Measurements from ENCODE around the gene TGFB2.

TGFB2 gene

GRCh38 chr1:218364028-218364710 lies 19.0 kb downstream of the TGFB2 start:
- Histone ChIP-seq H4K20me1 (ENCODE audit: insufficient read depth, low read length) (no peaks in the 10 kb centered on the region), H3K4me2 (ENCODE audit: insufficient read depth, low read length) (no peak overlapping the region), H3K36me3 (ENCODE audit: insufficient read depth, low read length) (no peaks in the 10 kb centered on the region), H3K9ac (ENCODE audit: low read depth, low read length) (no peak overlapping the region), H3K4me1 (ENCODE audit: insufficient read depth, low read length) (no peaks in the 10 kb centered on the region), H3K4me3 (ENCODE audit: low read depth in 1 of 2, low read length in 2 of 2) (no peak overlapping the region), H3K27me3 (ENCODE audit: insufficient read depth, low read length, poor library complexity) (no peaks in the 10 kb centered on the region), H3K79me2 (ENCODE audit: insufficient read depth, low read length) (no peaks in the 10 kb centered on the region), H3K9me3 (ENCODE audit: insufficient read depth, low read length, severe bottlenecking) (no peaks in the 10 kb centered on the region), H3K27ac (ENCODE audit: low read length) (no peak overlapping the region), H2AFZ (ENCODE audit: low read depth, low read length) (no peak overlapping the region)
- TF ChIP-seq CTCF (IDR thresholded peaks at IDR 0.05; ENCODE audit: borderline replicate concordance, extremely low read depth, low read length, poor library complexity, severe bottlenecking), result no peak
- TF ChIP-seq EZH2 (IDR thresholded peaks at IDR 0.05; ENCODE audit: borderline replicate concordance, low read depth, low read length, severe bottlenecking), result no peak
- ATAC-seq (ENCODE audit: insufficient read depth, low read depth) (no peak), DNase-seq (no peak)

DNA sequence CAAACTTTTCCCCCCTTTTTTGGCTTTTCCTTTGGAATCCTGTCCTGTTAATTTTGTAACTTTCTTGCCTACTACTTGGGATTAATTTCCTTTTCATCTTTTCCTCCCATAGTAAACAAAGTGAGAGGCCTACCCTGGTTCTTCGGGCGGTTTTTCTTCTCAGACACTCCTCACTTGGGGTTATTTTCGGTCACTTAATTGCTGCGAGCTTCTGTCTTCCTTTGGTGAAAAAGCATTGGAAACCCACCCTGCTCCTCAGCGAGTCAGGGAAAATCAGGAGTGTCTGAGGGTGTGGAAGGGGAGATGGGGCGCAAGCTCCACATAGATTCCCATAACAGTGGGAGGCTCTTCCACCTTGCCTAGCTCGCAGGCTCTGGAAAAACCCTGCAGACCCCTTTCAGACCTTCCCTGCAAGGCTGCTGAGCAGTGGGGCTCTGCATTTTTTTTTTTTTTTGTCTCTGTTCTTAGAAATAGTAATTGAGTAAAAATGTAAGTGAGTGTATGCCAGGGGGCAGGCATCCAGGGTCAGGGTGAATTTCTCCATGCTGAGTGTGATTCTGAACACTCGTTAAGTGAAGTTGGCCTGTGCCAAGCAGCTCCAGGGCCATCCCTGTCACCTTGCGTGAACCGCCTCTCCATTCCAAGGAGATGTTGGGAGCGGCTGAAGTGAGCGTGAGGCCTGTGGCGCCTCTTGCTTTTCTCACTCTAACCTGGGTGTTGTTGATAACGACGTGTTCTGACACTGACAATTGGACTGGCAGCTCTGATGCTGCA lies 20.3 kb downstream of the TGFB2 start:
- TF ChIP-seq EZH2 (IDR thresholded peaks at IDR 0.05; ENCODE audit: borderline replicate concordance, low read depth, low read length, severe bottlenecking) (no peak), CTCF (IDR thresholded peaks at IDR 0.05; ENCODE audit: borderline replicate concordance, extremely low read depth, low read length, poor library complexity, severe bottlenecking) (no peak)
- Histone ChIP-seq H2AFZ (ENCODE audit: low read depth, low read length) (no peak overlapping the region), H3K4me3 (ENCODE audit: low read depth in 1 of 2, low read length in 2 of 2) (no peak overlapping the region), H3K36me3 (ENCODE audit: insufficient read depth, low read length) (no peaks in the 10 kb centered on the region), H3K9me3 (ENCODE audit: insufficient read depth, low read length, severe bottlenecking) (no peaks in the 10 kb centered on the region), H3K9ac (ENCODE audit: low read depth, low read length) (no peak overlapping the region), H3K4me1 (ENCODE audit: insufficient read depth, low read length) (no peaks in the 10 kb centered on the region), H3K27me3 (ENCODE audit: insufficient read depth, low read length, poor library complexity) (no peaks in the 10 kb centered on the region), H3K79me2 (ENCODE audit: insufficient read depth, low read length) (no peaks in the 10 kb centered on the region), H4K20me1 (ENCODE audit: insufficient read depth, low read length) (no peaks in the 10 kb centered on the region), H3K4me2 (ENCODE audit: insufficient read depth, low read length) (no peak overlapping the region), H3K27ac (ENCODE audit: low read length) (no peak overlapping the region)
- ATAC-seq (ENCODE audit: insufficient read depth, low read depth) (no peak), DNase-seq (no peak)

DNA sequence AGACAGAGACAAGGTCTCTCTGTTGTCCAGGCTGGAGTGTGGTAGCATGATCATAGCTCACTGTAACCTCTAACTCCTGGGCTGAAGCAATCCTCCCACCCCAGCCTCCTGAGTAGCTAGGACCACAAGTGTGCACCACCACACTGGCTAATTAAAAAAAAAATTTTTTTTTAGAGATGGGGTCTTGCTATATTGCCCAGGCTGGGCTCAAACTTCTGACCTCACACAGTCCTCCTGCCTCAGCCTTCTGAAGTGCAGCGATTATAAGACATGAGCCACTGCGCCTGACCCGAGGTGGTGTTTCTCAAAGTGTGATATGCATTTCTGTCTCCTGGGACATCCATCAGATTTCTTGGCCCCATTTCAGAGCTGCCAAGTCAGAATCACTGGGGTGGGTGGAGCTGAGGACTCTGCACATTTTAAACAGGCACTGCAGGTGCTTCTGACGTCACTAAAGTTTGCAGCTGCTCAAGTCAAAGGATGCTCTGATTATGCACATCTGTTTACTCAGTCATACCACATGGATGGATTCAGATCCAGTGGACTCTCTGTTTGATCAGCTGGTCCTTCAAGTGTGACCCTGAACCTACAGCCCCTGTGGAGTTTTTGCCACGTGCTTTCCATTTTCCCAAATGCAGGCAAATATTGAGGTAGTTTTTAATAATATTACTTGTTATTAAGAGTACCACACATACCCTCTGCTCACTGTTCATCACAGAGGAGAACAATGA lies 21.4 kb downstream of the TGFB2 start:
- Histone ChIP-seq H3K4me1 (ENCODE audit: insufficient read depth, low read length) (no peaks in the 10 kb centered on the region), H2AFZ (ENCODE audit: low read depth, low read length) (no peak overlapping the region), H3K36me3 (ENCODE audit: insufficient read depth, low read length) (no peaks in the 10 kb centered on the region), H4K20me1 (ENCODE audit: insufficient read depth, low read length) (no peaks in the 10 kb centered on the region), H3K9ac (ENCODE audit: low read depth, low read length) (no peak overlapping the region), H3K27me3 (ENCODE audit: insufficient read depth, low read length, poor library complexity) (no peaks in the 10 kb centered on the region), H3K4me2 (ENCODE audit: insufficient read depth, low read length) (no peak overlapping the region), H3K27ac (ENCODE audit: low read length) (no peak overlapping the region), H3K4me3 (ENCODE audit: low read depth in 1 of 2, low read length in 2 of 2) (no peak overlapping the region), H3K9me3 (ENCODE audit: insufficient read depth, low read length, severe bottlenecking) (no peaks in the 10 kb centered on the region), H3K79me2 (ENCODE audit: insufficient read depth, low read length) (no peaks in the 10 kb centered on the region)
- DNase-seq (no peak), ATAC-seq (ENCODE audit: insufficient read depth, low read depth) (no peak)
- TF ChIP-seq EZH2 (IDR thresholded peaks at IDR 0.05; ENCODE audit: borderline replicate concordance, low read depth, low read length, severe bottlenecking) (no peak), CTCF (IDR thresholded peaks at IDR 0.05; ENCODE audit: borderline replicate concordance, extremely low read depth, low read length, poor library complexity, severe bottlenecking) (no peak)

Data from DND-41 (cell line).